Eye (tissue), 1 donor: ENCODE results near the gene CDKN3.

ENCODE experiments used
- DNase-seq: peaks from one replicate; pipeline ENCODE4 v3.0.0-alpha.2; 2015

CDKN3 gene, protein sequence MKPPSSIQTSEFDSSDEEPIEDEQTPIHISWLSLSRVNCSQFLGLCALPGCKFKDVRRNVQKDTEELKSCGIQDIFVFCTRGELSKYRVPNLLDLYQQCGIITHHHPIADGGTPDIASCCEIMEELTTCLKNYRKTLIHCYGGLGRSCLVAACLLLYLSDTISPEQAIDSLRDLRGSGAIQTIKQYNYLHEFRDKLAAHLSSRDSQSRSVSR

GRCh38 chr14:54396493-54397335, at the start of gene CDKN3:
CDKN3 (plus strand) TSS chr14:54397007; CDS start chr14:54397069, 62 bp downstream.
- DNase-seq: peak; percentile 99

DNA sequence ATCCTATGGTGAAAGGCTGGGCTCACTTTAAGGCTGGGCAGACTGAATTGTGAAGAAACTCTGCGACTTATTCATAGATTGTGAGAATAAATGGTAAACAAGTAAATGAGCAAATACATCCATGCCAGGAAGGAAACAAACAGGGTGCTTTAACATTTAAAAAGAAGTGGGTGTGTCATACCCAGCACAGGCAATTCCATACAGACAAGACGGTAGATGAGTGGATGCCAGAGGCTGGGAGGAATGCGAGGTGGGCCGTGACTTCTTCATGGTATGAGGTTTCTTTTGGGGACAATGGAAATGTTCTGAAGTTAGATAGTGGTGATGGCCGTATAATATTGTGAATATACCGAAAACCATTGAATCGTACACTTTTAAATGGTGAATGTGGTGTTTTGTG, 49.8 kb upstream of the CDKN3 start:
- DNase-seq: no peak

GRCh38 chr14:54348001-54348611, 48.7 kb upstream of the CDKN3 start:
- DNase-seq: peak; percentile 91

- peak; percentile 16 for DNase-seq
Measured at GRCh38 chr14:54348923-54349620, 47.7 kb upstream of the CDKN3 start.

DNA sequence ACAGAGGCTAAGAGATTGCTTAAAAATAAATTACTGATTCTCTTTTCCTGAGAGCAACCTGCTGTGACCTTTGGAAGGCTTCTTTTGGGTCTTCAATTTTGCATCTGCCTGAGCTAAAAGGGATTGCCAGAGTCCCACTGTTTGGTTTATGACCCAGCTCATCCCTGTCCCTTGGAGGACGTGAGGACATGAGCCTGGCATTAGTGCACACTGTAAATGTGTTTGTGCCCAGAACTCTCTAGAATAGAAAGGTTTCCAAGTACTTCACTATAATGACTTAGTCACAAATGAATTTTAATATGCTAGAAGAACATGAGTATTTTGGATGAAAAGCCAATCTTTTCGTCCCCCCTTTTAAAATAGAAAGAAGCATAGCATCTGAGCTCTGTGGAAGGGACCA, 47.1 kb upstream of the CDKN3 start:
- peak; percentile 7 for DNase-seq

GRCh38 chr14:54350203-54350602, 46.6 kb upstream of the CDKN3 start:
- DNase-seq: peak; percentile 54

- no peak for DNase-seq
Measured at GRCh38 chr14:54353266-54353665, 43.5 kb upstream of the CDKN3 start.

DNA sequence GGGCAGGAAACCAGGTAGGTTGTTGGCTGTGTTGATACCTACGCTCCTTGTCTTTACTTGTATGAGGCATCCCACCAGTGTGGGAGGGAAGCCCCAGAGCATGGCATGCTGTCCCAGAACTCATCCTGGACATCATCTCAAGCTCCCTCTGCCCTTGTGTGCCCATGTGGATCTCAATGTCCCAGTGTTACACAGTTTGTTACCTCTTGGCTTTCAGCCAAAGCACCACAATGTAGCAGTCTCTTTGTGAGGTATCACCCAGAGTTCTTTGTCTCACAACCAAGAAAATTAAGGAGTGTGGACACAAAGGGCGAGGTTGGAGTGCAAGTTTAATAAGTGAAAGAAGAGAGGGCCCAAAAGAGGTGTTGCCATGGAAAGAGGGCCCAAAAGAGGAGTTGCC, 43.1 kb upstream of the CDKN3 start:
- DNase-seq: no peak

- DNase-seq: no peak
Measured at GRCh38 chr14:54354096-54354495, 42.7 kb upstream of the CDKN3 start.

DNA sequence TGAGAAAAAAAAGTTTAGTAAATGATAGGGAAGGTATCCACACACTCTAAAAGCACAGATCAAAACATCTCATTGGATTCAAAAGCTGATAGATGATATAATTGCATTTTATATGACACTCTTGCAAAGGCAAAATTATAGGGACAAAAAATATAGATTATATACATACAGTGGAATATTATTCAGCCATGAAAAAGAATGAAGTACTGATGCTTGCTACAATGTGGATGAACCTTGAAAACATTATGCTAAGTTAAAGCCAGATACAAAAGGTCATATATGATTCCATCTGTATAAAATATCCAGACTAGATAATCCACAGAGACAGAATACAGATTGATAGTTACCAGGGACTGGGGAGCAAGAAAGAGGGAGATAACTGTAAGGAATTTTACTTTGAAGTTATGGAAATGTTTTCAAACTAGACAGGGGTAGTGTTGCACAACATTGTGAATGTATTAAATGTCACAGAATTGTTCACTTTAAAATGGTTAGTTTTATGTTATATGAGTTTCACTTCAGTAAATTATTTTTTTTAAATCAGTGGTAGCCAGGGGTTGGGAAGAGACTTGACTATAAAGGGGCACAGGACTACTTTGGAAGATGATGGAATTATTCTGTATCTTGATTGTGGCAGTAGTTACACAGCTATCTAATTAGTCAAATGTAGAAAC, 41.7 kb upstream of the CDKN3 start:
- no peak for DNase-seq

- no peak for DNase-seq
Measured at GRCh38 chr14:54355698-54356097, 41.1 kb upstream of the CDKN3 start.

GRCh38 chr14:54356172-54356571, 40.6 kb upstream of the CDKN3 start:
- no peak for DNase-seq

- no peak for DNase-seq
Measured at GRCh38 chr14:54360667-54361066, 36.1 kb upstream of the CDKN3 start.

DNA sequence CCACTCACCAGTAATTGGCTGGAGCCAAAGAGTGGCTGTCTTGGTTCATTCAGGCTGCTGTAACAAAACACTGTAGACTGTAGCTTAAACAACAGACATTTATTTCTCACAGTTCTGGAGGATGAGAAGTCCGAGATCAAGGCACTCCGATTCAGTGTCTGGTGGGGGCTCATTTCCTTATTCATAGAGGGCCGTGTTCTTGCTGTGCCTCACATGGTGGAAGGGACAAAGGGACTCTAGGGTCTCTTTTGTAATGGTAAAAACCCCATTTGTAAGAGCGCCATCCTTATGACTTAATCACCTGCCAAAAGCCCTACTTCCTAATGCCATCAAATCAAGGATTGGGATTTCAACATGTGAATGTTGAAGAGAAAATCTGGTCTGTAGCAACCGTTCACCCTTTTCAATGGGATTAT, 34.7 kb upstream of the CDKN3 start:
- DNase-seq: no peak

GRCh38 chr14:54362759-54363437, 33.9 kb upstream of the CDKN3 start:
- no peak for DNase-seq

DNA sequence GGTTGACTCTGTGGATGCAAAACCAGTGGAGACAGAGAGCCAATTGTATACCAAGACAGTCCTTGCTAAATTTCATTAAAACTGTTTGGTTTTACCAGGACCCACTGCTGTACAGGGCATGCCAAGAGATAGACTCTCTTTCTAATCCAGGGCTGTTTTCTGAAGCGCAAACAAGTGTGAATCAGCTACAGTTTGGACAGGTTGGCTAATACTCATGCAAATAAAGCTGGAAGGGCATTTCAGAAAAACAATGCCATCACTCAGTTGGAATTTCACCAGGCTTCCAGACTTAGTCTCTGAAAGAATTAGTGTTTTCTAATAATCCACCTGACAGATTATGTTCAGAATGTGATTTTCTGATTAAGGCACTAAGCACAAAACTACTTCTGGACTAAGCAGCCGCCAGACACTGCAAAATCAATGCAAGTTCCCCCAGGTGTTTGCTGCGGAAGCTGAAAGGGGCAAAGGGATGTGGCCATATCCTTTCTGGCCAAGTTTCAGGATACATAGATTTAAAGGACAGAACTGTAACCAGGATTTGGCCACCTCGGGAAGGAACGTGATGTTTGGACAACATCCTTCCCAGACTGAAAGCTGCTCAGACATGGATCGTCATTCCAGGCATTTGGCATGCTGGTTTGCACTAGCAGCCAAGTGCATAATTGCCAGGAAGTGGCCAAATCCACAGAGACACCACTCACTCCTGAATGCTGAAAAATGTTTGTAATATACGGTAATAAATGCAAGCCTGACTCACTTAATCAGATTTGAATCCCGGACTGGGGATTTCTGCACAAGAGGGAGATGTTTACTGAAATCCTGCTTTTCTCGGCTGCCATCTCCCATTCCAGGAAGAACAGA, 32.0 kb upstream of the CDKN3 start:
- DNase-seq: peak; percentile 67

GRCh38 chr14:54366736-54367735, 29.8 kb upstream of the CDKN3 start:
- peak; percentile 52 for DNase-seq

DNA sequence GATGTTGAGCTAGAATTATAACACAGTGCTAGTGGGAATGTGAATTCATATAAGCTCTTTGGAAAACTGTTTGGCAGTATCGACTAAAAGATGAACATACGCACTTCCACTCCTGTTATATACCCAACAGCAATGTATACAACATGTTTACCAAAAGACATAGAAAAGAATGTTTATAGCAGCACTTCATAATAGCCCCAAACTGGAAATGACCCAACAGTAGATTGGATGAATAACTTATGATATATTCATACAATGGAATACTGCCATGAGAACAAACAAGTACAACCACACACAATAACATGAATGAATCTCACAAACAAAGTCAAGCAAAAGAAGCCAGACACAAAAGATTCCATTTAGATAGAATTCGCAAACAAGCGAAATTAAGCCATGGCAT, 28.5 kb upstream of the CDKN3 start:
- DNase-seq: no peak

DNA sequence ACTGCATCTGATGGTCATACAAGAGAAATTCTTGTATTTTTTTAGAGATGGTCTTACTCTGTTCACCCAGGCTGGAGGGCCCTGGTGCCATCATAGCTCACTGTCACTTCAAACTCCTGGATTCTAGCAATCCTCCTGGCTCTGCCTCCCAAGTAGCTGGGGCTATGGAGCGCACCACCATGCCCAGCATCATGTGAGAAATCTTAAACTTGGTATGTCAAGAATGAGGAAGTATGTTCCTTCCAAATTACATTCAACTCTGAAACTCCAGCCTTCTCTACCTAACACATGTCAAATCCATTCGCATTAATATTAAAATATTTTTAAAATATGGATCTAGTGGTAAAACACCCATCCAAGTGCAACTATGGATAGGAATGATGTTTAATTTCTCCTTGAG, 27.5 kb upstream of the CDKN3 start:
- no peak for DNase-seq
